CD4-positive, alpha-beta memory T cell (primary cell): ENCODE measurements around the gene OPTC. TPM values are rescaled to one million over a fixed set of nuclear protein-coding genes. Genes with fewer than 3 reads are reported as not detected.
A peak's percentile ranks its signal among the peaks of the same experiment; 100 is the strongest.

ENCODE experiments used
- CTCF ChIA-PET: fragments of 350-600 bp; sonication (Branson Sonifier 250); formaldehyde crosslinking; loops from one replicate; lab custom pipeline; 2021; ENCODE audit warnings: inconsistent platforms; ENCODE audit not compliant: partially characterized antibody; lab: Charles Lee
- POLR2A ChIA-PET: fragments of 350-600 bp; sonication (Branson Sonifier 250); formaldehyde crosslinking; loops from one replicate; lab custom pipeline; 2021; ENCODE audit not compliant: partially characterized antibody; lab: Charles Lee
- DNase-seq, 5 donors: peaks; one replicate each; pipeline versions ENCODE4 v3.0.0 to v3.0.0-alpha.2; 2020 to 2022; ENCODE audit warnings: mixed read lengths in 1 of 5
- H3K27ac ChIP-seq: one replicate; pipeline ENCODE4 v1.7.0; 2013; ENCODE audit warnings: low read depth, low read length
- H3K27me3 ChIP-seq: 2 replicates; pipeline ENCODE4 v1.7.0; 2013; ENCODE audit warnings: mild to moderate bottlenecking, low read length, moderate library complexity; ENCODE audit not compliant: insufficient read depth
- H3K36me3 ChIP-seq: 2 replicates; pipeline ENCODE4 v1.7.0; 2013; ENCODE audit warnings: mild to moderate bottlenecking, low read length, moderate library complexity; ENCODE audit not compliant: insufficient read depth
- H3K4me1 ChIP-seq: 2 replicates; pipeline ENCODE4 v1.7.0; 2013; ENCODE audit warnings: mild to moderate bottlenecking, low read length, moderate library complexity; ENCODE audit not compliant: insufficient read depth
- H3K4me3 ChIP-seq, 2 donors: one replicate each; pipeline ENCODE4 v1.7.0; 2013; ENCODE audit warnings: low read length in 2 of 2, mild to moderate bottlenecking in 1 of 2
- H3K9me3 ChIP-seq, 2 donors: one replicate each; pipeline ENCODE4 v1.7.0; 2013; ENCODE audit warnings: low read length in 2 of 2, control low read depth in 1 of 2; ENCODE audit not compliant: control insufficient read depth in 1 of 2
- H3K27ac Mint-ChIP-seq, 7 donors: one replicate each; pipeline ENCODE4 v1.8.0; 2020 to 2021; ENCODE audit warnings: mixed read lengths in 7 of 7, mild to moderate bottlenecking in 6 of 7, inconsistent platforms in 3 of 7, moderate library complexity in 3 of 7
- H3K27me3 Mint-ChIP-seq, 2 donors: one replicate each; pipeline ENCODE4 v1.8.0; 2020 to 2021; ENCODE audit warnings: mixed read lengths in 2 of 2
- H3K36me3 Mint-ChIP-seq, 2 donors: one replicate each; pipeline ENCODE4 v1.8.0; 2020 to 2021; ENCODE audit warnings: mixed read lengths in 2 of 2, inconsistent platforms in 1 of 2, mild to moderate bottlenecking in 1 of 2
- H3K4me1 Mint-ChIP-seq, 4 donors: one replicate each; pipeline ENCODE4 v1.8.0; 2020 to 2021; ENCODE audit warnings: mixed read lengths in 4 of 4, mild to moderate bottlenecking in 1 of 4
- H3K4me3 Mint-ChIP-seq, 8 donors: one replicate each; pipeline ENCODE4 v1.8.0; 2020 to 2021; ENCODE audit warnings: mixed read lengths in 8 of 8, mild to moderate bottlenecking in 7 of 8, moderate library complexity in 6 of 8, inconsistent platforms in 3 of 8
- H3K9me3 Mint-ChIP-seq, 8 donors: one replicate each; pipeline ENCODE4 v1.8.0; 2020 to 2021; ENCODE audit warnings: mixed read lengths in 8 of 8, mild to moderate bottlenecking in 5 of 8, inconsistent platforms in 3 of 8, moderate library complexity in 1 of 8
- intact Hi-C: fragments of 100-400 bp; cut with micrococcal nuclease; formaldehyde crosslinking; loops from one replicate; pipeline ENCODE4 v1.15.1; 2023
- polyA plus RNA-seq, 2 donors: library from polyadenylated mRNA; unstranded; fragments of 300-500 nt; fragmentation: Illumina TruSeq; gene quantifications; one replicate each; pipeline ENCODE4 v1.2.3, GENCODE V29; 2021
- total RNA-seq, 2 experiments: library from RNA; stranded (reverse); gene quantifications; one replicate each; pipeline ENCODE4 v1.2.3, GENCODE V29; 2021

Gene OPTC
- total and polyA plus RNA-seq, 4 experiments from 2014 or later = not detected

DNA sequence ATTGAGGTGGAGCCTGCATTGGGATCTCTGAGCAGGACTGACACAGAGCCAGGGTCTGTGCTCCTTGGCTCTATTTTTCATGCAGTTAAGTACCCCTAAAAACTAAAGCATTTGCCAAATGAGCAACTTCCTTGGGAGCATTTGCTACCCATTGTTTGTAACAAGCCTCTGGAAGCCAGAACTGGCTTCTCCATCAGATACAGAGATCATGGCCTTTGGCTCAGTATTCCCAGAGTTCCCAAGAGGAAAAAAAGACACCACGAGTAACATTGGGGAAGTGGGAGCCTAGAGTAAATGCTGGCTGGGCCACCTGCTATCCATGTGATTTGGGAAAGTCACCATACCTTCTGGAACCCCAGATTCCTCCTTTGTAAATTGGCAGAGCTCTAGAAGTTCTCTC is 44.8 kb downstream of the OPTC start:
- Histone ChIP-seq H3K4me1 (no peaks in the 10 kb centered on the region), H3K27me3 (no peaks in the 10 kb centered on the region), H3K9me3 (no peaks in the 10 kb centered on the region), H3K4me3 (no peak overlapping the region), H3K27ac (no peak overlapping the region), H3K36me3 (no peaks in the 10 kb centered on the region)
- CTCF ChIA-PET = interaction anchor here (0.7 kb wide), 1 partner anchor 1318 kb away, joined by 3 read pairs; no protein-coding TSS in a partner anchor
- Mint-ChIP-seq H3K36me3 (no peaks in the 10 kb centered on the region), H3K4me3 (no peak overlapping the region), H3K9me3 (no peaks in the 10 kb centered on the region), H3K27ac (no peak overlapping the region), H3K27me3 (no peaks in the 10 kb centered on the region), H3K4me1 (no peaks in the 10 kb centered on the region)
- POLR2A ChIA-PET = no interaction called here
- DNase-seq = no peak
- intact Hi-C loops = no loop called here

DNA sequence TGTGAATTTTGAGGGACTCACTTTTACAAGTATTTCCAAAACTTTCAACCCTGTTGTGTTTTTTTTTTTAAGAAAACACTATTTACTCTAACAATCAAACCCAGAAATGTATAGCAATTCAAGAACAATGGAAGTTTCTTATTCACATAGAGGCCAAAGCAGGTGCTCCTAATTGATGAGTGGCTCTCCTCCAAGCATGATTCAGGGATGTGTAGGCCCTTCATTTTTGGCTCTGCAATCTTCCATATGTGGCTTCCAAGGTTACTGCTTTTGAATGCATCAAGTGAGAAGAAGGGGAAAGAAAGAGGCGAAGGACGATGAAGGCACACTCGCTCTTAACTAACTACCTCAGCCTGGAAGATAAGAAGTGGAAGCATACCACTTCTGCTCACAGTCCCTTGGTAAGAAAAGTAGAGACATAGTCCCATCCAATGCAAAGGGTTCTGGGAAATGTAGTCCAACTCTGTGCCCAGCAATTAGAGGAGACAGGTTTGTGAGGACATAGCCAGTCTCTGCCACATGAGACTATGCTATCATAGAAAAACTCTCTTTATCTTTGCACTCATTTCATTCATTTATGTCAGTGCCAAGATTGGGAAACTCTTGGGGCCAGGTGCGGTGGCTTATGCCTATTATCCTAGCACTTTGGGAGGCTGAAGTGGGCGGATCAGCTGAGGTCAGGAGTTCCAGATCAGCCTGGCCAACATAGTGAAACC is 46.0 kb downstream of the OPTC start:
- Histone ChIP-seq H3K4me3 (no peak overlapping the region), H3K9me3 (no peaks in the 10 kb centered on the region), H3K36me3 (no peaks in the 10 kb centered on the region), H3K27me3 (no peaks in the 10 kb centered on the region), H3K4me1 (no peaks in the 10 kb centered on the region), H3K27ac (no peak overlapping the region)
- H3K27ac Mint-ChIP-seq = no peak overlapping the region
- POLR2A ChIA-PET = no interaction called here
- DNase-seq = no peak
- CTCF ChIA-PET = no interaction called here
- no peaks in the 10 kb centered on the region for H3K36me3 Mint-ChIP-seq
- H3K4me3 Mint-ChIP-seq = no peak overlapping the region
- peaks cover 0 to 1% of the 10 kb centered on the region in 2 donors for H3K27me3 Mint-ChIP-seq
- H3K4me1 Mint-ChIP-seq = no peaks in the 10 kb centered on the region
- no peaks in the 10 kb centered on the region for H3K9me3 Mint-ChIP-seq
- intact Hi-C loops = no loop called here

DNA sequence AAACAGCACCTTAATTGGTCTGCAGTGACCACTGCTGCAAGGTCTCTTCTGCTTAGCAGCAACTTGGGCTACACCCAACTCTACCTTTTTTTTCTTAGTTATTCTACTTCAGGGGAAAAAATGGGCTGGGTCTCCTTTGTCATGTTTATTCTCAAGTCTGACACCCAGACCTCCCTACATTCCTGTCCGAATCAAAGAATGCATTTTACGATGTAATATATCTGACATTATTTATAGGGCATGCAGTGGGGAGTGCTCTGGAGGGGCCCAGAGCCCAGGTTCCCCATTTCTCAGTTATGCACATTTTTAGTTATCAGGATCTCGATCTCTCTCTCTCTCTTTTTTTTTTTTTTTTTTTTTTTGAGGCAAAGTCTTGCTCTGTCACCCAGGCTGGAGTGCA is 50.5 kb downstream of the OPTC start:
- Mint-ChIP-seq H3K4me3 (no peak overlapping the region), H3K27ac (no peak overlapping the region), H3K4me1 (no peaks in the 10 kb centered on the region), H3K27me3 (peaks cover 1 to 4% of the 10 kb centered on the region in 2 donors), H3K9me3 (no peaks in the 10 kb centered on the region), H3K36me3 (no peaks in the 10 kb centered on the region)
- no peaks in the 10 kb centered on the region for H3K27me3 ChIP-seq
- DNase-seq = no peak
- H3K36me3 ChIP-seq = no peaks in the 10 kb centered on the region
- ChIA-PET POLR2A (no interaction called here), CTCF (interaction anchor here (0.7 kb wide), 1 partner anchor 851 kb away, joined by 3 read pairs; no protein-coding TSS in a partner anchor)
- H3K4me3 ChIP-seq = no peak overlapping the region
- no peak overlapping the region for H3K27ac ChIP-seq
- intact Hi-C loops = no loop called here
- no peaks in the 10 kb centered on the region for H3K9me3 ChIP-seq
- no peaks in the 10 kb centered on the region for H3K4me1 ChIP-seq

DNA sequence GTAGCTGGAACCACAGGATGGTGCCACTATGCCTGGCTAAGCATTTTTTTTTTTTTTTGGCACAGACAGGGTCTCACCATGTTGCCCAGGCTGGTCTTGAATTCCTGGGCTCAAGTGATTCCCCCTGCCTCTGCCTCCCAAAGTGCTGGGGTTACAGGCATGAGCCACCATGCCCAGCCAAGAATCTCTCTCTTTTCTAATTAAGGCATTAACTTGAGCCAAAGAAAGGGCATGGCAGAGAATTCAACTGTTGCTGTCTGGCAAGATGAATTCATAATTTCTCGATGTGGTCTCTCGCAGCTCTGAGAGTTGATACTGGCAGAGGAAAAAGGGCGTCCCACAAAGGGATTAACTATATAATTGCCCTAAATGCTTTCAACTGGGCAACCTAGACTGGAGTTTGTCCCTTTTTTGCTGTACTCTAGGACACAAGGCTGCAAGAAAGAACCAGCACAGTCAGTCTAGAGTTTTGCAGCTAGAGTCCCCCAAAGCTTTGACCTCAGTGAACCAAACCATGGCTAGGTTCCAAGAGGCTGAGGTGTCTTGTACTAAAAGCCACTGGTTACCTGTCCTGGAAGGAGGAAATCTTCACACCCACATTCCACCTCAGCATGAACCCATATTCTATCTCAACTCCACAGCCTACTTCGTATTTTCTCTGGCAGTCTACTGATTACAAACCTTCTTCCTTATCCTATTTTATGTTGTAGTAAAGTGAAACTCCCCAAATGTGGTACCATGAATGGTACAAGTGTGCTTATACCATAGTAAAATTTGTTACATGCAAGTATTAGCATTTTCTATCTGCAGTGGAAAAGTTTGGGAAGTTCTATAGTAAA is 51.2 kb downstream of the OPTC start:
- no peak overlapping the region for H3K4me3 ChIP-seq
- H3K27me3 ChIP-seq = no peaks in the 10 kb centered on the region
- no peak overlapping the region for H3K4me3 Mint-ChIP-seq
- no peaks in the 10 kb centered on the region for H3K4me1 ChIP-seq
- H3K36me3 ChIP-seq = no peaks in the 10 kb centered on the region
- no peak overlapping the region for H3K27ac ChIP-seq
- ChIA-PET POLR2A (no interaction called here), CTCF (interaction anchor here (0.7 kb wide), 1 partner anchor 852 kb away, joined by 3 read pairs; no protein-coding TSS in a partner anchor)
- no peaks in the 10 kb centered on the region for H3K9me3 ChIP-seq
- DNase-seq = no peak
- no peaks in the 10 kb centered on the region for H3K4me1 Mint-ChIP-seq
- H3K36me3 Mint-ChIP-seq = no peaks in the 10 kb centered on the region
- no peak overlapping the region for H3K27ac Mint-ChIP-seq
- H3K9me3 Mint-ChIP-seq = no peaks in the 10 kb centered on the region
- intact Hi-C loops = no loop called here
- H3K27me3 Mint-ChIP-seq = peaks cover 1 to 4% of the 10 kb centered on the region in 2 donors

DNA sequence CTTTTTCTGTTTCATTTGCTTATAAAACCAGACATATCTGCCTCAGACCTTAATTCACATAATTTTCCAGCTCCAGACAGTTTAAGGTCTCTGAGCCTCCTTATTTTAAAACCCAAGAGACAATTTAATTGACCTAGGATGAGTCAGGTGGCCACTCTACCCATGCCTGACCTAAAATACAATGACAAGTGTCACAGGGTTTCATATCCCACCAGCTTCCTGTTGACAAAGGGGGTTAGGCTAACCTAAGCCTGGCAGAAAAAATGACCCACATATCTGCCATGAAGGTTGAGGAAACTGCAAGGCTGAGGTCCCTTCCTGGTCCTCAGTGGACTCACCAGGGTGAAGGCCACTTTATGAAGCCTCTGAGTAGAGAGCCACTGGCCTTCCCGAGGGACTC is 52.3 kb downstream of the OPTC start:
- no peaks in the 10 kb centered on the region for H3K36me3 ChIP-seq
- H3K4me1 ChIP-seq = no peaks in the 10 kb centered on the region
- ChIA-PET CTCF (no interaction called here), POLR2A (no interaction called here)
- intact Hi-C loops = no loop called here
- no peaks in the 10 kb centered on the region for H3K4me1 Mint-ChIP-seq
- no peaks in the 10 kb centered on the region for H3K27me3 ChIP-seq
- H3K9me3 Mint-ChIP-seq = no peaks in the 10 kb centered on the region
- H3K27ac ChIP-seq = no peak overlapping the region
- no peak for DNase-seq
- no peak overlapping the region for H3K4me3 Mint-ChIP-seq
- H3K9me3 ChIP-seq = no peaks in the 10 kb centered on the region
- H3K27ac Mint-ChIP-seq = no peak overlapping the region
- H3K27me3 Mint-ChIP-seq = peaks cover 1 to 4% of the 10 kb centered on the region in 2 donors
- H3K36me3 Mint-ChIP-seq = no peaks in the 10 kb centered on the region
- no peak overlapping the region for H3K4me3 ChIP-seq

DNA sequence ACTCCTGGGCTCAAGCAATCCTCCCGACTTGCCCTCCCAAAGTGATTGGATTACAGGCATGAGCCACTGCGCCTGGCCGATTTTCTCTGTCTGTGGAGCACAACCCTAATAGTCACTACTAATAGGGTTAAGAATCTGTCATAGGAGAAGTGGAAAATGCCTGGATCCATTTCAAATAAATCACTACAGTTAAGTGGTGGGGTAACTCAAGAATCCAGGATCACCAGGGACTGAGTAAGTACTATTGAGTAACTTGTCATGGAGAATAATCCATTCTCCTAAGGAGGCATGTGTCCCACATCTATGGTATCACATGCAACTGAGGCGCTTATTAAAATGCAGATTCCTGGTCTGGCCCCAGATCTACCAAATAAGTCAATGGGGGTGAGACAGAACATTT is 53.2 kb downstream of the OPTC start:
- Histone ChIP-seq H3K27ac (no peak overlapping the region), H3K36me3 (no peaks in the 10 kb centered on the region), H3K27me3 (no peaks in the 10 kb centered on the region), H3K4me1 (no peaks in the 10 kb centered on the region), H3K9me3 (no peaks in the 10 kb centered on the region), H3K4me3 (no peak overlapping the region)
- Mint-ChIP-seq H3K27me3 (peaks cover 1 to 4% of the 10 kb centered on the region in 2 donors), H3K9me3 (no peaks in the 10 kb centered on the region), H3K4me3 (no peak overlapping the region), H3K27ac (no peak overlapping the region), H3K36me3 (no peaks in the 10 kb centered on the region), H3K4me1 (no peaks in the 10 kb centered on the region)
- POLR2A ChIA-PET = no interaction called here
- intact Hi-C loops = no loop called here
- no peak for DNase-seq
- CTCF ChIA-PET = interaction anchor here (1.0 kb wide), 1 partner anchor 38 kb away, joined by 3 read pairs; no protein-coding TSS in a partner anchor

DNA sequence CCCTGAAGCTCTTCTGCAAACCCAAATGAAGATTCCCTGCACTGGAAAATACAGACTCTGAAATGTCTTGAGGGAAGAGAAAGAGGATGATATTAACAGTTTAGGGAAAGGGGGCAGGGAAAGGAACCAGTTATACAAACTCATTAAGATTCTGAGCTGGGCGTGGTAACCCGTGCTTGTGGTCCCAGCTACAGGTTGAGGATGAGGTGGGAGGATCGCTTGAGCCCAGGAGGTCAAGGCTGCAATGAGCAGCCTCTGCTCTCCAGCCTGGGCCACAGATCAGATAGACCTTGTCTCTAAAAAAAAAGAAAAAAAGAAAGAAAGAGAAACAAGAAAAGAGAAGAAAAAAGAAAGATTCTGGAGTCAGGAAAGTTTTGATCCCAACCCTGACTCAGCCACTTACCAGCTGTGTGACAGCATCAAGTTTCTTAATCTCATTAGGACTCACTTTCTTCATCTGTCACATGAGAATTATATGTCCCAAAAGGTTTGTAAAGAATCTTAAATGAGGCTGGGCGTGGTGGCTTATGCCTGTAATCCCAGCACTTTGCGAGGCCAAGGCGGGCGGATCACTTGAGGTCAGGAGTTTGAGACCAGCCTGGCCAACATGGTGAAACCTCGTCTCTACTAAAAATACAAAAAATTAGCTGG is 53.9 kb downstream of the OPTC start:
- DNase-seq = no peak
- peaks cover 1 to 4% of the 10 kb centered on the region in 2 donors for H3K27me3 Mint-ChIP-seq
- ChIA-PET CTCF (interaction anchor here (0.9 to 1.0 kb wide), 2 partner anchors 37 to 77 kb away, joined by 3 read pairs; no protein-coding TSS in a partner anchor), POLR2A (no interaction called here)
- H3K36me3 ChIP-seq = no peaks in the 10 kb centered on the region
- no peaks in the 10 kb centered on the region for H3K9me3 Mint-ChIP-seq
- H3K27ac ChIP-seq = no peak overlapping the region
- no peaks in the 10 kb centered on the region for H3K9me3 ChIP-seq
- H3K27ac Mint-ChIP-seq = peak overlapping the region in 1 of 7 donors; percentile 51
- H3K4me1 ChIP-seq = no peaks in the 10 kb centered on the region
- H3K36me3 Mint-ChIP-seq = no peaks in the 10 kb centered on the region
- H3K4me3 Mint-ChIP-seq = peak overlapping the region in 2 of 8 donors; percentile 13 to 70
- intact Hi-C loops = no loop called here
- no peaks in the 10 kb centered on the region for H3K27me3 ChIP-seq
- no peaks in the 10 kb centered on the region for H3K4me1 Mint-ChIP-seq
- no peak overlapping the region for H3K4me3 ChIP-seq
